ENCODE results near the gene MBLAC1. TPM values are rescaled to one million over a fixed set of nuclear protein-coding genes. Genes with fewer than 3 reads are reported as not detected.

Gene MBLAC1
- total and polyA plus RNA-seq, 9 of the 15 experiments (the other 6 are each of a cell fraction or from before 2014, with no cell fraction given) = 0.03 to 3.1 (median 0.52) TPM

- TF ChIP-seq ZNF143 (CRISPR knock-in tag; IDR thresholded peaks at IDR 0.05) (no peak), THRB (CRISPR knock-in tag; conservative IDR thresholded peaks at IDR 0.05) (0 out of 2 replicates have a peak, but pooled peaks have one; percentile 71), NR2C1 (IDR thresholded peaks at IDR 0.05) (no peak; the same call in 1 of the 2 replicates), NR2C1 (tag; IDR thresholded peaks at IDR 0.05) (no peak), FOS (IDR thresholded peaks at IDR 0.05; ENCODE audit: extremely low read depth, insufficient read length) (no peak), ZNF512 (tag; IDR thresholded peaks at IDR 0.05) (no peak), HNRNPK (IDR thresholded peaks at IDR 0.05; ENCODE audit: low read depth, low read length, poor library complexity, severe bottlenecking) (no peak), RBM17 (IDR thresholded peaks at IDR 0.05; ENCODE audit: borderline replicate concordance, low read depth, low read length) (no peak), ZNF707 (CRISPR knock-in tag; conservative IDR thresholded peaks at IDR 0.05) (no peak), SETDB1 (IDR thresholded peaks at IDR 0.05; ENCODE audit: low read length) (no peak), NFIC (IDR thresholded peaks at IDR 0.05) (no peak), MYBL2 (IDR thresholded peaks at IDR 0.05; ENCODE audit: low read depth) (no peak), MYBL2 (CRISPR knock-in tag; IDR thresholded peaks at IDR 0.05; ENCODE audit: borderline replicate concordance) (no peak), ZBTB11 (CRISPR knock-in tag; IDR thresholded peaks at IDR 0.05) (no peak)
- TF ChIP-seq, protein P1, sequence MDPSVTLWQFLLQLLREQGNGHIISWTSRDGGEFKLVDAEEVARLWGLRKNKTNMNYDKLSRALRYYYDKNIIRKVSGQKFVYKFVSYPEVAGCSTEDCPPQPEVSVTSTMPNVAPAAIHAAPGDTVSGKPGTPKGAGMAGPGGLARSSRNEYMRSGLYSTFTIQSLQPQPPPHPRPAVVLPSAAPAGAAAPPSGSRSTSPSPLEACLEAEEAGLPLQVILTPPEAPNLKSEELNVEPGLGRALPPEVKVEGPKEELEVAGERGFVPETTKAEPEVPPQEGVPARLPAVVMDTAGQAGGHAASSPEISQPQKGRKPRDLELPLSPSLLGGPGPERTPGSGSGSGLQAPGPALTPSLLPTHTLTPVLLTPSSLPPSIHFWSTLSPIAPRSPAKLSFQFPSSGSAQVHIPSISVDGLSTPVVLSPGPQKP (CRISPR knock-in tag; IDR thresholded peaks at IDR 0.05) = no peak
- TF ChIP-seq, protein P2, sequence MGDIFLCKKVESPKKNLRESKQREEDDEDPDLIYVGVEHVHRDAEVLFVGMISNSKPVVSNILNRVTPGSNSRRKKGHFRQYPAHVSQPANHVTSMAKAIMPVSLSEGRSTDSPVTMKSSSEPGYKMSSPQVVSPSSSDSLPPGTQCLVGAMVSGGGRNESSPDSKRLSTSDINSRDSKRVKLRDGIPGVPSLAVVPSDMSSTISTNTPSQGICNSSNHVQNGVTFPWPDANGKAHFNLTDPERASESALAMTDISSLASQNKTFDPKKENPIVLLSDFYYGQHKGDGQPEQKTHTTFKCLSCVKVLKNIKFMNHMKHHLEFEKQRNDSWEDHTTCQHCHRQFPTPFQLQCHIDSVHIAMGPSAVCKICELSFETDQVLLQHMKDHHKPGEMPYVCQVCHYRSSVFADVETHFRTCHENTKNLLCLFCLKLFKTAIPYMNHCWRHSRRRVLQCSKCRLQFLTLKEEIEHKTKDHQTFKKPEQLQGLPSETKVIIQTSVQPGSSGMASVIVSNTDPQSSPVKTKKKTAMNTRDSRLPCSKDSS (IDR thresholded peaks at IDR 0.05; ENCODE audit: low read depth, partially characterized antibody) = no peak
Observed at GRCh38 chr7:100124301-100125230, 2.2 kb upstream of the MBLAC1 start (continued).
